HuH-7.5 (cell line): Measurements from ENCODE around the gene USP28.
A peak's percentile ranks its signal among the peaks of the same experiment; 100 is the strongest.
"Not testable (repeated sequence)": the region's sequence is repeated elsewhere in the genome, so short reads cannot be mapped to it uniquely, and the experiment has no call there.

ENCODE experiments used
- DNase-seq: peaks from one replicate; pipeline ENCODE4 v3.0.0; 2011; ENCODE audit warnings: low spot score

Gene USP28

DNA sequence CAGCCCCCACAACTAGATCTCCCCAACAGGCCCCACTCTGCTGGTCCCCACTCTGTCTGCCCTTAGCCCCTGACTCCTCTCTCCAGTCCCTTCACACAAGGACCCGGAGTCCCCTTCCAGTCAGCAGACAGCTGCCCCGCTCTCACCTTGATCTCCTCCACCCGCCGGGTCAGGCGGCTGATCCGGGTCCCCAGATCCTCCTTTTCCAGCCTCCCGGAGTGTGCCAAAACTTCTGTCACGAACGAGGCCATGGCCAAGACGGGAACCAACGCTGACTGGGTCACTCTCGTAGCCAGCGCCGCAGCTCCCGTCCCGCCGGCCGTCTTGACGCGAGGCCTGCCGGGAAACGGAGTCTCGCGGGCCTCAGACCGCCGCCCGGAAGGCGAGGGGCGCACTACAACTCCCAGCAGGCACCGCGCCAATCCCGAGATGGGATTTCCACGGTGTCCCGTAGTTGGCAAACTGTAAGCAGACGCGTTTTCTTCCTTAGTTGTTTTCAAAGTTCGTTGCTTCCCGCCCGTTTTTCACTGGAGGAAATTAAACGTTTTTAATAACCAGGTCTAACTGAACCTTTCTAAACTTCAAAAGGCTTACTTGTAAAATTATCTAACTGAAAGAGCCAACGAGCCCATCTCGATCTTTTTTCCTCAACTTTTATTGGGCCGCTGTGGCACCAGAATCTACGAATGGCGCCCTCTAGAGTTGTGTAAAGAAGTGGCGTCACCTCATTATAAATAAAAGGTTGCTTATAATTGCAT lies 101.8 kb downstream of the USP28 start, which contains the start of gene ZW10:
Gene ZW10, minus strand, starts transcription at position 277 of the 758 bp plus-strand sequence. Its CDS starts 26 bp downstream, at position 251.
- peak; percentile 46 for DNase-seq

DNA sequence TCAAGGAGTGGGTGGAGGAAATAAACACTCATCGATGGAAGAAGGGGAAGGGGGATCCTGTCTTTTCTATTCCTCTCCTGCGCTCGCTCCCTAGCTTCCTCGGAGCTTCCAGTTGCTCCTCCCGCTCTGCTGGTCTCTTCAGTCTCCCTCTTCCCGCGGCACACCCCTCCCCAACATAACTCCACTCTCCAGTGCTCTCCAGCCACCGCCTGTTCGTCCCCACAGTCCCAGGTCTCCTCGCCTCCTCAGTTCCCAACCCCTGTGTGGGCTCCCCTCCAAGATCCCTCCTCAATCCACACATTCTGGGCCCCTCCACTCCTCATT lies 102.3 kb downstream of the USP28 start:
- DNase-seq, result peak; percentile 19

DNA sequence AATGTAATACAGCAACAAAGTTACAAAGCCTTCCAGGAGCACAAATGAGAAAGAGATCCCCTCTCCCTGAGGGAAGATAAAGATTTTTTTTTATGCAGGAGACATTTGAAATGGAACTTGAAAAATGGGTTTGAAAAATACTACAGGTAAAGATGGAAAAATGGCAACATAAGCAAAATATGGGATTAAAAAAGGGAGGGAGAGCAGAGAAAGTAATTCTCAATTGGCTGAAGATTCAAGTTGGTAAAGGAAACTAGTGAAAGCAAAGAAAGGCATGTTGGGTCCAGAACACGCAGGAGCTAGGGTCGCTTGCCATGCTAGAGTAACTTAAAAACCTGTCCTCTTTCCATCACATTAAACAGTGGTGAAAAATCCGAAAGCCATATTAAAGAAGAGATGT lies 103.4 kb downstream of the USP28 start:
- DNase-seq, result no peak

DNA sequence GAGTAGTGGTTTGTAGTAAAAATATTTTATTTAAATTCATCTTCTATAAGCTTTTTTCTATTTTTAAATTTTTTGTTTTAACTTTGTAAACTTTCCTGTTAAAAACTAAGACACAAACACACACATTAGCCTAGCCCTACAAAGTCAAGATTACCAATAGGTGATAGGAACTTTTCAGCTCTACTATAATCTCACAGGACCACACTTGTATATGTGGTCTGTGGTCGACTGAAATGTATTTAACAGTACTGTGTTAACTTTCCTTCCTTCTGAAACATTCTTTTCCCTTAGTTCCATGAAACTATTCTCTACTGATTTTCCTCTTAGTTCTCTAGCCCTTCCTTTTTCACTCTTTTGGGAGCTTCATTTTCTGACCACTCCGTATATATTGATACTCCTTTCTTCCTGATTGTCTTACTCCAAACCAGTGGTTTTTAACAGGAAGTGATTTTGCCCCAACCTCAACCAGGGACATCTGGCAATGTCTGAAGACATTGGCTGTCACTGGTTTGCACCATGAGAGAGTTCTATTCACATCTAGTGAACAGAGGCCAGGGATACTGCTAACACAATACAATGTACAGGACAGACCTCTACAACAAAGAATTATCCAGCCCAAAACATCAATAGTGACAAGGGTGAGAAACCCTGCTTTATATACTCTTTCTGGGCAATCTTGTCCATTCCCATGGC lies 110.7 kb downstream of the USP28 start:
- DNase-seq, result no peak

DNA sequence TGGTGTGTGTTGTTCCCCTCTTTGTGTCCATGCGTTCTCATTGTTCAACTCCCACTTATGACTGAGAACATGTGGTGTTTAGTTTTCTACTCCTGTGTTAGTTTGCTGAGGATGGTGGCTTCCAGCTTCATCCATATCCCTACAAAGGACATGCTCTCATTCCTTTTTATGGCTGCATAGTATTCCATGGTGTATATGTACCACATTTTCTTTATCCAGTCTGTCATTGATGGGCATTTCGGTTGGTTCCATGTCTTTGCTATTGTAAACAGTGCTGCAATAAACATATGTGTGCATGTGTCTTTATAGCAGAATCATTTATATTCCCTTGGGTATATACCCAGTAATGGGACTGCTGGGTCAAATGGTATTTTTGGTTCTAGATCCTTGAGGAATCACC lies 112.3 kb downstream of the USP28 start:
- DNase-seq, result not testable (repeated sequence)

DNA sequence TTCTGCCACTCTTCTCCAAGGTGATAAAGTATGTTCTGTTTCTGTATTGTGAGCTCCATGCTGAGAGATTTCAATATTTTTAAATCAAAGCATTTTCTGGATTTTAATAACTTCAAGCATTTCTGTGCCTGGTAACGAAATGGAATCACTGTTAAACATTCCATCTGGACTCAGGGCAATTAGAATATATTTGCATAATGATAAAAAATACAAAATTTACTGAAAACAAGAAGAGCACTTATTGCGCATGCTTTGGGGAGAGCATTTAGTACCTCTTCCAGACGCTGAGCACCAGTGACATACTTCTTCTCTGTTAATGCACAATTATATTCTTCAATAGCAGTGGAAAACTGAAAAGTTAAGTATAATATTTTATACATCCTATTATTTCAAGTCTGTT lies 115.1 kb downstream of the USP28 start:
- no peak for DNase-seq

DNA sequence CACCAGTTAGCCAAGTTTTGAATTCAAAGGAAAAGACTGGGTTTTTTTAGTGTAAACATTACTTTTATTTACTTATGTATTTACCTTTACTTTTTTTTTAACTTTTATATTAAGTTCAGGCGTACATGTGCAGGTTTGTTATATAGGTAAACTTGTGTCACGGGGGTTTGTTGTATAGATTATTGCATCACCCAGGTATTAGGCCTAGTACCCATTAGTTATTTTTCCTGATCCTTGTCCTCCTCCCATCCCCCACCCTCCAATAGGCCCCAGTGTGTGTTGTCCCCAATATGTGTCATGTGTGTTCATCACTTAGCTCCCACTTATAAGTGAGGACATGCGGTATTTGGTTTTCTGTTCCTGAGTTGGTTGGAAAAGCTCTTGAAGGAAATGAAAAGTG lies 122.4 kb downstream of the USP28 start:
- no peak for DNase-seq
